ENCODE data around the gene SYNE2.

- TF ChIP-seq CTCF (IDR thresholded peaks at IDR 0.05; ENCODE audit: low read depth, low read length, missing input control) (no peak), RAD21 (IDR thresholded peaks at IDR 0.05) (no peak), SP1 (IDR thresholded peaks at IDR 0.05) (no peak)
Measured at GRCh38 chr14:64247195-64247594, 394.4 kb downstream of the SYNE2 start.

Data from liver (tissue), 3 donors.